HG03460 (cell line): ENCODE results near the gene TINAGL1.

Source experiments
- ATAC-seq: cut with Tn5 transposase; IDR thresholded peaks from one replicate; pipeline ENCODE4 v1.9.1; 2021; ENCODE audit not compliant: unreplicated experiment

TINAGL1 gene

DNA sequence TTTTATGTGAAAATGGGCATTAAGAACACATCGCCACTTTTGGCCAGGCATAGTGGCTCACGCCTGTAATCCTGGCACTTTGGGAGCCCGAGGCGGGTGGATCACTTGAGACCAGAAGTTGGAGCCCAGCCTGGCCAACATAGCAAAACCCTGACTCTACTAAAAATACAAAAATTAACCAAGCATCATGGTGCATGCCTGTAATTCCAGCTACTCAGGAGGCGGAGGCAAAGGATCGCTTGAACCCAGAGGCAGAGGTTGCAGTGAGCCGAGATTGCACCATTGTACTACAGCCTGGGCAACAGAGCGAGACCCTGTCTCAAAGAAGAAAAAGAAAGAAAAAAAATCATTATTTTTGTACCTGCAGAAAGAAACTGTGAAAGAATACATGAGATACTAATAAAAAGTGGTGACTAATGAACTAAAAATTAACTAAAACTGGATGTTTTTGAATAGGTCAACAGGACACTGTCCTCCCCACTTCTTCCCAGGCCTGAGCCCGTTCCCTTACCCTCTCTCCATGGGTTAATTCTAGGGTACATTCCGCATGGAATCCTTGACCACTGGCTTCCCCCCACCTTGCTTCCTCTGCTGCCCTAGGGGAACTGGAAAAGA is 8.3 kb upstream of the TINAGL1 start:
- ATAC-seq = no peak

DNA sequence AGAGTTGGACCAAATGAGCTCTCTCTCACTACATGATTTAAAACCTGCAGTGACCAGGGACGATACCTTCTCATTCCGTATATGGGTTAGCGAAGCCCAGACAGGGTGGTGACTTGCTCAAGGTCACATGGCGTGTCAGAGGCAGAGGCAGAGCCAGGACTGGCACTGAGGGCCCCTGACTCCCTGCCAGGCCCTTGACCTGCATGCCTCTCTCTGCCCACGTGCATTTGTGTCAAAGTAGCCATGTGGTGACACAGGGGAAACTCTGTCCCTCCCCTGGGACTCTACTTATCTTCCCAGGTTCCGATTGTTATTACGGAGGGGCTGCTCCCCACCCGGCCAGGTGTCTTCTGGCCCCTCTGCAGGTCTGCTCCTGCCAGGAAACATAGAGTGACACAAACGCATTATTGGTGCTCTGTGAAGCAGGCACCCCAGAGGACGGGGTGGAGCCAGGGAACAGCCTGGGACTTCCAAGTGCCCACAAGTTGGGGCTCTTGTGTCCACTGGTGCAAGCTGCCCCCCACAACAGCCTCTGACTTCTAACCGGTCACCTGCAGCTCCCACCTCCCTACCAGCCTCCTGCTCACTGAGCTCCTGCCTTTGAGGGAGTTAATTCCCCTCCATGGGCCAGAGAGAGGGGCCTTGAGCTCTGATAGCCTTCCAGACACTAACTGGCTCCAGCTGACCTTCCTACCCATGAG is 7.3 kb upstream of the TINAGL1 start:
- ATAC-seq = no peak

DNA sequence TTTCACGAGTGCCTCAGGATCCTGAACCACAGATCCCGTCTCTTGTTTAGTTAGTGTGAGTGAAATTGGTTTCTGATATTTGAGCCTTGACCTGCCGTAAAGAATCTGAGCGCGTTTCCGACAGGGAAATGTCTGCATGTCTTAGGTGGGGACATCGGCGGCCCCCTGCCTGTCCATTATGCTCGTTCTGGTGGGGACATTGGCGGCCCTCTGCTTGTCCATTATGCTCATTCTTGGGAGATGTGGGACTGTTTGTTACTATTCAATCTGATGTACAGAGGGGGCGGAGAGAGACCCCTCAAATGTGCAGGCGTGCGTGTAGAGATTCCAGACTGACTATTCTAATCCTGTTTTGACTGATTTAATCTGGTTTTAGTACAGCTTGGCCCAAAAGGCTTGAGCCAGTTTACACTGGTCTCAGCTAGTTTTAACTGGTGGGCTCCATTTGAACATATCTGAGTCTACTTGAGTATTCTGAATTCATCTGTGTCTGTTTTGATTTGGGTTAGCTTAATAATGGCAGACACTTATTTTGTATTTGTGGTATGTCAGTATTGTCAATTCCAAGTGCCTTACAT is 6.6 kb upstream of the TINAGL1 start:
- ATAC-seq = no peak

DNA sequence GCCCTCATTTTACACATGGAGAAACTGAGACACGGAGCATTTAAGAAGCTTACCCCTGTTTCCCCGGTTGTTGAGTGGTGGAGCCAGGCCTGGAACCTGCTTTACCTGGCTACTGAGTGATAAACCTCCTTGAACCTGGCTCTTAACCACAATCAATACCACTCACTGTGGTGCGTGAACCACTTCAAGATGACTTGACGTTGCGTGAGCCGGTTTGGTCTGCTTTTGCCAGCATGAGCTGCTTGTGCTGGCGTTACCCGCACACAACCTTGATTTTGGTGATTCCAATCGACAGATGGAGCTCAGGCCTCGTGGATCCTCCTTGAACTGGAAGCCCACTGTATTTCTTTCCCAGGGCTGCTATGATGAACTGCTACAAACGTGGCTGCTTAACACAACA is 6.1 kb upstream of the TINAGL1 start:
- no peak for ATAC-seq

DNA sequence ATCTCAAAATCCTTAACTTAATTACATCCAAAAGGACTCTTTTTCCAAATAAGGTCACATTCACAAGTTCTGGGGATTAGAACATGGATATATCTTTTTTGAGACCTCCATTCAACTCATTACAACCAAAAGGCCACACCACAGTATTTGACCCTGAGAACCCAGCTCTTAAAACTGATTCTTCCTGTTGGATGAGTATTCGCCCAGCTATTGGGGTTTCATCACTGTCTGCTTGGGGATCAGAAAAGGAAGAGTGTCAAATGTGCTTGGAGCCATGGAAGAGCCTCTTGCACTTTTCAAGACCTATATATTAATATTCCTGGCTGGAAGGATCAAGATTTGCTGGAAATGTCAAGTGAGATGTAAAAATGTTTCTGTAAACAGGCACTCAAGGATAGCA is 5.4 kb upstream of the TINAGL1 start:
- ATAC-seq = no peak

DNA sequence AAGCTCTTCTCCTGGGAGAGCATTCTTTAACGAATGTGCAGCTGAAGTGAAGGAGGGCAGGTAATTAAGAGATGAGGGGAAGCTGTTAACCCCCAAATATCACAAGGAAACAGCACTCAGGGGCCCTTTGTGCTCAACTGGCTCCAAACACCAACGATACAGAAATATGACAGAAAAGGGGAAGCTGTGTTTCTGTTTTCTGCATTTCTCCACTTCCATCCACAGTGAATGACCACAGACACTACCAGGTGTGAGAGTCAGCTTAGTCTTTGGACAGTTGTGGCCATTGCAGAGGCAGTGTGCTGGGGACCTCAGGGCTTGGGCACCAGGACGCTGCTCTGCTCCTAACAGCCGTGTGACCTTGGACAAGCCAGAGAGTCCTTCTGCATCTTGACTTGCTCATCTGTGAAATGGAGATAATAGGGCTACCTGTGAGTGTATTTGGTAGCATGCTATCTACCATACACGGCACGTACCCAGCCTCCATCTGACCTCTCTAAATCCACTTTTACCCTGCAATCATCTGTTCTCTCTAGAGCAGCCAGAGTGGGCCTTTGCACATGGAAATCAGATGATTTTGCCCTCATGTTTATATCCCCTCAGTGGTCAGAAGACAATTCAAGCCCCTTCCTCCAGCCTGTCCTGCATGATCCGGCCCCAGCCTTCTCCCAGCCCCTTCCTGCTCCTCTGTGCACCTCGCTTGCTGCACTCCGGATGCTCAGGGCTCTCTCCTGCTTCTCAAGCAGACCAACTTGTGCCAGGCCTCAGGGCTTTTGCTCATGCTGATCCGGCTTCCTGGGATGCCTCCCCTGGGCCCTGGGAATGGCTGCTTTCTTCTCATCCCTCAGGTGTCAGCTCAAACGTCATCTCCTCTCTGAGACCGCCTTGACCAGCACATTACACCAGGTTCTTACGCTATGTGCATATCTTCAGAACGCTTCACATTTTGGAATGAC is 4.7 kb upstream of the TINAGL1 start:
- ATAC-seq = no peak

DNA sequence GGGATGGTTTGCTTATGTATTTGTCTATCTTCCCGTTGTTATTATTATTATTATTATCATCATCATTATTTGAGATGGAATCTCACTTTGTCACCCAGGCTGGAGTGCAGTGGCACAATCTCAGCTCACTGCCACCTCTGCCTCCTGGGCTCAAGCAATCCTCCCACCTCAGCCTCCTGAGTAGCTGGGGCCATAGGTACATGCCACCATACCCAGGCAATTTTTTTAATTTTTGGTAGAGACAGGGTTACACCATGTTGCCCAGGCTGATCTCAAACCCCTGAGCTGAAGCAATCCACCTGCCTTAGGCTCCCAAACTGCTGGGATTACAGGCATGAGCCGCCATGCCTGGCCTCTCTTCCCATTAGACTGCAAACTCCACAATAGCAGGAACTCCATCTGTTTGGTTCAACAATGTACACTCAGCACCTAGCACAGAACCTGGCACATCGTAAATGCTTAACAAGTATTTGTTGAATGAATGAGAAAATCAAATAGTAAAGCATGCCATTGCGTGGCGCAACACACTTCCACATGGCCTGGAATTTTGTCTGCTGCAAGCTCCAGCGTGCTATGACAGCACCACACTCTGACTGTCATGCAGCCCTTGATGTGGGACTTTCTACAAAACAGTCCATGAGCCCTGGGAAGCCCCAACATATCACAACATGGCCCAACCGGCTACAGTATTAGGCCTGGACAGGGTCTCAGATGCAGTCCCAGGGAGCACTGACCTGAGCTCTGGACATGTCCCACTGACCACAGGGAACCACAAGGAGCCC is 3.8 kb upstream of the TINAGL1 start:
- no peak for ATAC-seq

DNA sequence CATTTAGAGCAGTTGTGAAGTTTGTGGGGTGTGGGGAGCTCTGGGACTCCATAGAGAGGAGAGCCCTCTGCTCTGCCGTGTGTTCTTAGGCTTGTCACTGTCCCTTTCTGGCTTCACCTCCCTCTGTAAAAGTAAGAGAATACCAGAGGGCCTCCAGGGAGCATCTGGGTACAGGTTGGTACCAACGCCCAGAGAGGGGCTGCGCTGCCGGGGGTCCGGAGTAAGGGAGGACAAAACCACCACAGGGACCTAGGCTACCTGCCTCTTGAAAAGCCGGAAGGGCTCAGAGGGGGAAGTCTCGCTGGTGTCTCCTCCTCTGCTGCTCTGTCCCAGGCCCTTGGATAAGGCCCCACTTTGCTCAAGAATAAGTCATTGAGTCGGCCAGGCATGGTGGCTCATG is 3.1 kb upstream of the TINAGL1 start:
- no peak for ATAC-seq

DNA sequence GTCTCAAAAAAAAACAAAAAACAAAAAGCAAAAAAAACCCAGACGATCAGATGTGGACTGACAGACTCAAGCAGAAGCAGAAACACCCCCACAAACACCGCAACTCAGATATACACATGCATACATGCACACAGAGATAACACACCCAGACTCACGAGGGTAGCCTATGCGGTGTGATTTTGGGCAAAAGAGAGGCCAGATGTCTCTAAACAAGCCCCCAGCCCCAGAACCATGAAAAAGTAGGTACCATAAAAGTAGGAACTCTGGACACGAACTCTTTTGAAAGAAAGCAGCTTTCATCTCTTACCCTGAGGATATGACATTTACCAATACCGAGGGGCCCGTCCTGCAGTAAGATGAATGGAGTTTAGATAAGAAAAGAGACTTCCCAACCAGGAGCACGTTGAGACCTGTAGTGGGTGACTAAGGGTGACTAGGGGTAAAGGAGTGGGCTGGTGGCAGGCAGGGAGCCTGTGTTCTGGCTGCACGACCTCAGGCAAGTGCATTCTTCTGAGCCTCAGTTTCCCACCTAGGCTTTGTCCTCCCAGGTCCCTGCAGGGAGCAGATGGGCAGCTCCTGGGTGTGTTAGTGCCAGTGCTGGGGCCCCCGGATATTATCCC is 1.5 kb upstream of the TINAGL1 start:
- ATAC-seq = no peak

DNA sequence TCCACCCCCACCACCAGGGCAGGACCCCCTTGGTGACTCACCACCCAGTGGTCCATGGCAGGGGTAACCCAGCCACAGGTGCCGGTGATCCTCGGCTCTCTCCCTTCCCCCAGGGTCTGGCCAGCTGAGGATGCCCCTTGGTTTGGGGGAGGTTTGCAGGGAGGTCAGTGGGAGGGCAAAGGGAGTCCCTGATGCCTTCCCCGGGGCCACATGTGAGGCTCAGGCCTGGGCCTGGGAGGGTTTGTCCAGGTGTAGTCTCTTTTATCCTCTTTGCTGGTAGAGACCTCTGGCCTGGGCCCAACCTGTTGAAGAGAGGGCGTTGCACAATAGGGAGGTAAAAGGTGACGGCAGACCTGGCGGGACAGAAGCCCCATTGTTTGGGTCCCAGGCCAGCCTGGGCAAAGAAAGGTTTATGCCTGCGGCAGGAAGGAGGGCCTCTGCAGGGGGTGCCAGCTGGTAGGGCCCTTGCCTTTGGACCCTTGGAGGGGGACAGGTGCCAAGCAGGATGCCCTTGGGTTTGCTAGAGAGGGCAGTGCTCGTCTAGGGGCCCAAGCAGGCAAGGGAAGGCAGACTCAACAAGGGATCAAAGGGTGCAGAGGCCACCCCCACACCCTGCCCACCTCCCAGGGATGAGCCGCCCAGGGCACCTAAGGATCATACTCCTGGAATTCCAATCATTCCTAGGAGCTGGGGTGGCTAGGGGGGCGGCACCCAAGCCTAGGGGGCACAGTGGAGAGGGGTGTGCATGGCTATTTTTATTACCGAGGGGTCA is 760 bp upstream of the TINAGL1 start:
- no peak for ATAC-seq

DNA sequence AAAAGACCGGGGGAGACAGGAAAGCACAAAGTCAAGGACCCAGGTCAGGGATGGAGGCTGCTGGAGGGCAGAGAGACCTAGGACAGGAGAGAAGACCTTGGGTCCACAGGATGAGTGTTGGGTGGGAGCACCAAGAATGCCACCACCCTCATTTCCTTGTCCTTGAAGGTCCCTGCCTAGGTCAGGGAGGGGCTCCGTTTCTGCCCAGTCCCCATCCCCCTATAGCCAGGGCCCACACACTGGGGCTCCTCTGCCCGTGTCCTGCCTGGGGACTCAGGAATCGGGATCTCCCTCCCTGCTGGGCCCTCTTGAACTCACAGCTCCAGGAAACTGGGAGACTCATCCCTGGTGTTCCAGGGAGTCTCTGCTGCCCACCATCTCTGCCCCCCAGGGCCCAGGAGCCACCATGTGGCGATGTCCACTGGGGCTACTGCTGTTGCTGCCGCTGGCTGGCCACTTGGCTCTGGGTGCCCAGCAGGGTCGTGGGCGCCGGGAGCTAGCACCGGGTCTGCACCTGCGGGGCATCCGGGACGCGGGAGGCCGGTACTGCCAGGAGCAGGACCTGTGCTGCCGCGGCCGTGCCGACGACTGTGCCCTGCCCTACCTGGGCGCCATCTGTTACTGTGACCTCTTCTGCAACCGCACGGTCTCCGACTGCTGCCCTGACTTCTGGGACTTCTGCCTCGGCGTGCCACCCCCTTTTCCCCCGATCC is 584 bp downstream of the TINAGL1 start:
- no peak for ATAC-seq

DNA sequence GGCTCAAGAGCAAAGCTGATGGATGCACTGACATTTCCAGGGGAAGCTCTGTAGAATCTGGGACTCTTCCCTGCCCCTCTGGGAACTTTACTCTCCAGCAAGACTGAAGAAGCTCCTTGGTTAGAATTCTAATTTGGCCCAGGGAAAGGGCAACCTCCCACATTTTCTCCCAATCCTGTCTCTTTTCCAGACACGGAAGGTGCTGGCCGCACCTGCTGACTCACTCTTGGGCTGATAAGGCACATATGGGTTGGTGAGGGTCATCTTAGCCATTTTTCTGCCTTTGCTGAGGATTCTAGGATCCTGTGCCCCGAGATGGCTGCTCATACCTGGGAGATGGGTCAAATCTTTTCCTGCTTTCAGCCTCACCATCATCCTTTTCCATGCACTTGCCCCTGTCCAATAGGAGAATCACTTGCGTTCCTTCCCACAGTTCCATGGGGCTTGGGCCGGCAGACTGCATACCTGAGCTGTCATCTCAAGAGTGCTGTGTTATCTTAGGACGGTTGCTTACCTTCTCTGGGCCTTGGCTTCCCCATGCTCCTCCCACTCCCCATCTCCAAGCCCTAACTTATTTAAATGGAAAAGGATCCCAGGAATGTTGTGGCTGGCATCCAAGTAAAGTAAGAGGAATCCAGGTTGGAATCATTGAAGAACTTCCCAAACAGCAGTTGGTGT is 1.3 kb downstream of the TINAGL1 start:
- ATAC-seq = no peak

DNA sequence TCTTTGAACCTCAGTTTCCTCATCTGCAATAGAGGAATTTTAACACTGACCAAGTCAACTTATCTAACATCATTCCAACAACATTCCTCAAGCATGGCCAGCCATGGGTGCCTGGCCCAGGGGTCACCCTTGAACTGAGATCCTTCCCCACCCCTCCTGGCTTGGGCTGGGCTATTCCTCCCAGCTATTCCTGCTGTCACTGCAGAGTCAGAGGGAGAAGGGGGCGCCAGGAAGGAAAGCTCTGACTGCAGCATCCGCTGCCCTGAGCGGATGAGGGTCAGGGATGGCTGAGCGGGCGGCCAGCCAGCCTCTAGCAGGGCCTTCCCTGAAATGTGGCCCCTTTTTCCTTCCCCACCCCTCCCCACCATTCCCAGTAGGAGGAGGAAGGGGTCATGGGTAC is 3.1 kb downstream of the TINAGL1 start:
- no peak for ATAC-seq

DNA sequence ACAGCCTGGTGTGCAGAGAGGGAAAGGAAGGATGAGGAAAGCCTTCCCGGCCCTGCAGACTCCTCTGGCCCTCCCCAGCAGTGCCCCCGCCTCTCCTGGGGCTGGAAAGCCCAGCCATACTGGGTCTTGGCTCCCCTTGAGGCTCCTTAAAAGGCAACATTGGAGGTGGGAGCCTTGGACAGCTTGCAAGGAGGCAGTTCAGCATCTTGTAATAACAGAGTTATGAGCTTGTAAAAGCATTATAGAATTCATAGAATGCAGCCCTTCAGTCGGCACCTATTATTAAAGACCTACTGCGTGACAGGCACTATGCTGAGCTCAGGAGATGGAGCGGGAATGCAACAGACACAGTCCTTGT is 4.2 kb downstream of the TINAGL1 start:
- ATAC-seq = no peak

DNA sequence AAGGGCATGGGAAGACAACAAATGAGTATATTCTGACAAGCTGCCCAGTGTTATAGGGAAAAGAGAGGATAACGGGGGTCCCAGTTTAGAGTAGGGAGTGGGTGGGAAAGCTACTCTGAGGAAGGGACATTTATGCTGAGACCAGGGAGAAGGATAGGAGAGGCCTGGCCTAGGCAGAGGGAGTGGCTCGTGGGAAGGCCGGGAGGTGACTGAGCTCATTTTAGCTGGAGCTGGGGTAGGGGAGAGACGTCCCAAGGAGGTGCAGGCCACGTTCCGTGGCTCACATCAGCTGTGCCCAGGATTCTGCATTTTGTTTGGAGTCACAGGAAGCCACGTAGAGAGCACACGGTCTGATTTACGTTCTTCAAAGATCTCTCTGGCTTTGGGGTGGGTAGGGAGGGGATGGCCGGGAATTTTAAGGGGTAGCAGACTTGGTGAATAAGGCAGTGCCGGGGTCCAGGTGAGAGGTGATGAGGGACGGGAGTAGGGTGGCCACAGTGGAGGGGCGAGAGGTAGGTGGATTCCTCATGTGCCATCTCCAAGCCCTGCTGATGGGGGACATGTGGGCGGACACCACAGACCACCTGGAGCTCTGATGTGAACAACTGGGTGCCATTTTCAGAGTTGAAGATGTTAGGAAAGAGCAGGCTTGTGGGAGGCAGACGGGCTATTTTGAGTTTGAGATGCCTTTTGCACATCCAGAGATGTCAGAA is 4.7 kb downstream of the TINAGL1 start:
- no peak for ATAC-seq

DNA sequence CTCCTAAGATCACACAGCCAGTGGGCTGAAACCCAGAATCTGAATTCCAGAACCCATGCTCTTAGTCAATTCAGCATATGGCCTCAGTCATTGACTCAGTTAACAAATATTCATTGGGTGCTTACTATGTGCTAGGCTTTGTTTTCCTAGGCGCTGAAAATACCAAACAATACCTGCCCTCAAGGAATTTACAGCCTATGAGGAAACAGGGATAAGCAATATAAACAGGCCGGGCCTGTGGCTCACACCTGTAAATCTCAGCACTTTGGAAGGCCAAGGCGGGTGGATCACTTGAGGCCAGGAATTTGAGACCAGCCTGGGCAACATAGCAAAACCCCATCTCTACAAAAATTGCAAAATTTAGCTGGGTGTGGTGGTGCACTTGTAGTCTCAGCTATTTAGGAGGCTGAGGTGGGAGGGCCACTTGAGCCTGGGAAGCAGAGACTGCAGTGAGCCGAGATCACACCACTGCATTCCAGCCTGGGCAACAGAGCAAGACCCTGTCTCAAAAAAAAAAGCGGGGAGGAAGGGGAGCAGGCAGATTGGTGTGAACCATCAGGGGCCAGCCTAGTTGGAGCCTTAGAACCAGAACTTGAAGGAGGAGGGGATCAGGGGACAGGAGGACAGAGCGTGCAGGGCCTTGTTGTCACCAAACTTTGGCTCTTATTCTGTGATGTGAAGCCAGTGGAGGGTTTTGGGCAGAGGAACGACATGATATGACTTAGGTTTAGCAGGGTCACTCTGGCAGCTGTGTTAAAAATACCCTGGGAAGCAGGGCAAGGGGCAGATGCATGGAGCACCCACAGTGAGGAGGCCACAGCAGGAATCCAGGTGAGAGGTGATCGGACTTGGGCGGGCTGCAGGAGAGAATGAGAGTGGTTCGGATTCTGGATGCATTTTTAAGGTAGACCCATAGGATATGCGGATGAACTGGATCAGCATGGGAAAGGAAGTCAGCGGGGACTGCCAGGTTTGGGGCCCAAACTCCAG is 5.8 kb downstream of the TINAGL1 start:
- ATAC-seq = no peak
